Right cardiac atrium (tissue), 5 donors: ENCODE measurements around the gene ADGB. TPM values are rescaled to one million over a fixed set of nuclear protein-coding genes. Genes with fewer than 3 reads are reported as not detected.

Experiments
- ATAC-seq, 2 donors: fragments of 200-7000 bp; cut with Tn5 transposase; one replicate each; pipeline versions ENCODE4 v1.8.0 to v1.9.1; 2020; ENCODE audit warnings: moderate library complexity in 2 of 2, mild to moderate bottlenecking in 1 of 2
- DNase-seq, 3 donors: peaks; one replicate each; pipeline ENCODE4 v3.0.0-alpha.2; 2020
- H3K27ac ChIP-seq: one replicate; pipeline ENCODE4 v1.5.1; 2013; ENCODE audit warnings: mild to moderate bottlenecking, low read length, control low read depth, moderate library complexity
- H3K27me3 ChIP-seq: one replicate; pipeline ENCODE4 v1.6.1; 2013; ENCODE audit not compliant: control insufficient read depth, insufficient read depth
- H3K4me1 ChIP-seq: one replicate; pipeline ENCODE4 v1.6.1; 2013; ENCODE audit warnings: low read length; ENCODE audit not compliant: control insufficient read depth, insufficient read depth
- H3K4me3 ChIP-seq: one replicate; pipeline ENCODE4 v1.5.1; 2013; ENCODE audit warnings: low read length, control low read depth
- H3K9me3 ChIP-seq: one replicate; pipeline ENCODE4 v1.6.1; 2013; ENCODE audit warnings: low read length; ENCODE audit not compliant: control insufficient read depth
- whole genome bisulfite sequencing: extraction: QIAGEN DNeasy Blood & Tissue Kit; methylation state at CpG from one replicate; pipeline ENCODE4 v1.1.7; 2013; 5-methylcytosine and 5-hydroxymethylcytosine counted together
- intact Hi-C, 4 donors: fragments of 100-400 bp; cut with DNase I; formaldehyde crosslinking; loops; one replicate each; pipeline versions ENCODE4 v1.11.0 to v1.14.0; 2022 to 2023
- polyA plus RNA-seq: library from polyadenylated mRNA; stranded (reverse); fragments of 200-250 nt; gene quantifications from one replicate; pipeline ENCODE4 v1.2.3, GENCODE V29; 2013
- total RNA-seq, 4 donors: library from RNA; stranded (reverse); fragmentation: NEBNext Ultra II Directional; extraction: Animal tissue kit (Norgen Biotek cat#: 25700); gene quantifications; one replicate each; pipeline ENCODE4 v1.2.1, GENCODE V29; 2021
- donor health status: healthy with polysubstance abuse.
- donor health status: DM: no; HTN: yes; CAD: no.
- donor health status: DM: no; HTN: no; CAD: no.
- donor health status: DM: no; HTN: yes; CAD: no; lungs with severe emphysema.
- donor health status: DM: yes; HTN: yes; CAD: no.

The ADGB gene
- total and polyA plus RNA-seq, 5 donors = not detected

DNA sequence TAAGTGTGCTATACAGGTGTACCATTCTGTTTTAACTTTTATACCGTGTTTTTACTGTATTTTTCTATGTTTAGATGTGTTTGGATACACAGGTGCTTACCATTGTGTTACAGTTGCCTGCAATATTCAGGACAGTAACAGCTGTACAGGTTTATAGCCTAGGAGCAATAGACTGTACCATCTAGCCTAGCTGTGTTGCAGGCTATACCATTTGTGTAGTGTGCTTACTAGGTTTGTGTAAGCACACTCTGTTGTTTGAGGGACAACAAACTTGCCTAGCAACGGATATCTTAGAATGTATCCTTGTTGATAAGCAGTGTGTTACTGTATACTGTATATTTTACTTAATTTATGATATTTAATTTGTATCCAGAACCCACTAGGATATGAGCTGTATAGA lies 35.2 kb downstream of the ADGB start:
- no peak overlapping the region for H3K4me3 ChIP-seq
- H3K27ac ChIP-seq = no peak overlapping the region
- WGBS = 83% methylated on average over 2 of the region's 2 CpGs
- ATAC-seq (no peak), DNase-seq (no peak)
- no peaks in the 10 kb centered on the region for H3K4me1 ChIP-seq
- no peaks in the 10 kb centered on the region for H3K9me3 ChIP-seq
- no peaks in the 10 kb centered on the region for H3K27me3 ChIP-seq
- intact Hi-C loops = no loop called here

DNA sequence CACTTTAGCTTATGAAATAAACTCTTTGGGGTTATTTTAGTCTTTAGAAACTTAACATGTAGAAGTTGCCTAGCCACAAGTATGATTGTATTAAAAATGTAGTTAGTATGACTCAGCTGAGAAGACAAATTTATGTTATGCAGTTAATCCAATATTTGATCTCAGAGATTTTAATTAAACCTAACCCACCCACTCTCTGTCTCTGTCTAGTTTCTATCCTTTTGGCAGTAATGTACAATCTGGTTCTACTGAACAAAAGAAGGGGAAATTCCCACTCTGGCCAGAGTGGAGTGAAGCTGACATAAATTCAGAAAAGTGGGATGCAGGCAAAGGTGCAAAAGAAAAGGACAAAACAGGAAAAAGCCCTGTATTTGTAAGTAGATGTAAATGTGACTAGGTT lies 36.4 kb downstream of the ADGB start:
- H3K4me1 ChIP-seq = no peaks in the 10 kb centered on the region
- ATAC-seq (no peak), DNase-seq (no peak)
- H3K27me3 ChIP-seq = no peaks in the 10 kb centered on the region
- intact Hi-C loops = no loop called here
- no peak overlapping the region for H3K4me3 ChIP-seq
- no peaks in the 10 kb centered on the region for H3K9me3 ChIP-seq
- no peak overlapping the region for H3K27ac ChIP-seq

DNA sequence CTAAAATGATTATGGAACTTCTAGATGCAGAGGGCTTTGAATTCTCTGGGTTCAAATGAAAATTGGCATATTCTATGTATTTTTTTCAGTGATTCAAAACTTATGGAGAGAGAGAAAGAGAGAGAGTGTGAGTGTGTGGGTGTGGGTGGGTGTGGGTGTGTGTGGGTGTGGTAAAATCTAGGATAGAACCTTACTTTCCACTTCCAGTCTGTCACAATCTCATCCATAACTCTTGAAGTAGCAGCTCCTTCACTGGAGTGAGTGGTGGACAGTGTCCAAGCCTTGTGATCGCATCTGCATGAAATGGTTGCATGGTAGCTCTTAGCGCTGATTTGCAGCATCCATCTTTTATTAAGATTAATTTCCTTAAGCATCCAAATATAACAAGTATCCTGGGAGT lies 37.7 kb downstream of the ADGB start:
- no peaks in the 10 kb centered on the region for H3K9me3 ChIP-seq
- H3K4me3 ChIP-seq = no peak overlapping the region
- H3K27ac ChIP-seq = no peak overlapping the region
- WGBS = 85% methylated on average over 2 of the region's 2 CpGs
- ATAC-seq = no peak
- H3K27me3 ChIP-seq = no peaks in the 10 kb centered on the region
- no peaks in the 10 kb centered on the region for H3K4me1 ChIP-seq
- no peak for DNase-seq
- intact Hi-C loops = no loop called here

DNA sequence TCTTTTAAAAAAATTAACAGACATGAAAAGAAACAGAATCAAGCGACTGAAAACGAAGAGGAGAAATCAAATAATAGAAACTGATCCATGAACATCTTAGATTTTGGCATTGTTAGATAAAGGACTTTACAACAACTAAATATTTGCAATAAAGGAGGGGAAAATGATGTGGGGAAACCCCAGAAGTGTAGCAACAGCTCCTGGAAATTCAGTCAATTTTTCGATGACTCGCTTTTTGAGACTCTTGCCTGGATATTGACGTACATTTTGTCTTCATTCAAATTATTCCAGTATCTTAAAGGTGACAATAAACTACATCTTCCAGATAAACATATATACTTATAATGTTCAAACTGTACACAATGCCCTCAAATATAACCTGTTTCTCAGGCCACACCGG lies 44.1 kb downstream of the ADGB start:
- no peak for DNase-seq
- 86% methylated on average over 6 of the region's 6 CpGs for WGBS
- intact Hi-C loops = no loop called here

DNA sequence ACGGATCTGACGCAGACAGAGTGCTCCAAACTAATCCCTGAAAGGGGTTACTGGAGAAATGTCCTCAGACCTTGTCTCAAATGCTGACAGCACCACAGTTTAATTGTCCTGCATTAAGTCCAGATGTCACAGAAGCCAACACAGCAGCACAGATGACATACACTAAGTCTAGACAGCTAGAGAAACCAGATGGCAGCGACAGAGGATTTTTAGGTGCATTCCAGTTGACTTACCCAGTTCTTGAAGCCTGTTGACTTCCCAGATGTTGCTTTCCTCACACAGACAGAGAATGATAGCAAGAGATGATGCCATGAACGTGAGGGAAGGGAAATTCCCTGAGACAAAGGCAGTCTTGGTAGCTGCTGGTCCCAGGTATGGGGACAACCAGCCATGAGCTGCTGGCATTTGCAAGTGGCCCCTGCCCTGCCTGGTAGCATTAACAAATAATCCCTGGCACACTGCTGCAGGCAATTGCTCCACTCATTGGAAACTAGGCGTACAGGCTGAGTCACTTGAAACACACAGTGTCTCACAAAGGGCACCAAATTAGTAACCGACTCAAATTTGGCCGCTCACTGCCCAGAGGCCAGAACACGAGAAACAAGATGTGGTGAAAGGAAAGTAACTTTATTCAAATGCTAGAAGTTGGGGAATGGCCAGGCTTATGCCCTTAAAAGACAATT lies 52.2 kb downstream of the ADGB start:
- intact Hi-C loops = no loop called here
- 68% methylated on average over 8 of the region's 8 CpGs for WGBS
- H3K9me3 ChIP-seq = no peaks in the 10 kb centered on the region
- no peaks in the 10 kb centered on the region for H3K27me3 ChIP-seq
- H3K4me3 ChIP-seq = no peak overlapping the region
- no peak for ATAC-seq
- no peaks in the 10 kb centered on the region for H3K4me1 ChIP-seq
- no peak for DNase-seq
- H3K27ac ChIP-seq = no peak overlapping the region

More for the DNA sequence above, 44.1 kb downstream of the ADGB start:
- Histone ChIP-seq H3K4me1 (no peaks in the 10 kb centered on the region), H3K4me3 (no peak overlapping the region), H3K9me3 (no peaks in the 10 kb centered on the region), H3K27me3 (no peaks in the 10 kb centered on the region), H3K27ac (no peak overlapping the region)
- no peak for ATAC-seq

DNA sequence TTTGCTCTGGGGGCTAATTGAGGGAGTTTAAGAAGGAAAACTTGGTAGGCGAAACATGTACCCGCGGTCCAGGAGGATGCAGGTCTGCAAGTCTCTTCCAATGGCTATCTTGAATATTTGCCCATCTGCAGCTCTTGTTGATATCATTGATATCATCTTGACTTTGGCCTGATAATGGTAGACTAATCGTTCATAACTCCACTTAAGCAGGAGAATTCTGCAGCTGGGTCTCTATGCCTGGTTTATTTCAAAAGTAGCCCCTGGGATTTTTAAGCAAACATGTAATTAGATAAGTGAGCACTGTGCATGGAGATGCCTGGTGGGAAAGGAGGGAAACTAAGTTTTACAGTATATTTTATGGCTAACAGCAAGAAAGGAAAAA lies 52.7 kb downstream of the ADGB start:
- Histone ChIP-seq H3K27me3 (no peaks in the 10 kb centered on the region), H3K9me3 (no peaks in the 10 kb centered on the region), H3K4me1 (no peaks in the 10 kb centered on the region), H3K27ac (no peak overlapping the region), H3K4me3 (no peak overlapping the region)
- WGBS = 76% methylated on average over 4 of the region's 4 CpGs
- no peak for ATAC-seq
- DNase-seq = no peak
- intact Hi-C loops = no loop called here

DNA sequence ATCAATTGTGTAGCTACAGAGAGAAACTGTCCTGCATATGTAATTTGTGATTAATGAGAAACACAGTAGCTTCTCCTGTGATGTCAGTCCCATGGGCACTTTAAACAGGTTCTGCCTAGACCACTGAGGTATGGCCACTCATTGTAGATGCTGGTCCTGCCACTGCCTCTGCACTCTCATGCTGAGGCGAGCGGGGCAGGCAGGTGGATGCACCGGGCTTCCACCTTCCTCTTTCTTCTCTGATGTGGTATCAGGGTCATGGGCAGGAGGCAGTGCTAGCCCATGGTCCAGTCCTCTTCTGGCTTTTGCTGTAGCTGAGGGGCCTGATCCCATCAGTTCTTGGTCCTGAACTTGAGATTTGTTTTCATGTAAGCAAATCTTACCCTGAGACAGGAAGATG lies 58.7 kb downstream of the ADGB start:
- DNase-seq (no peak), ATAC-seq (no peak)
- Histone ChIP-seq H3K9me3 (no peaks in the 10 kb centered on the region), H3K4me1 (no peaks in the 10 kb centered on the region), H3K27me3 (no peaks in the 10 kb centered on the region), H3K27ac (no peak overlapping the region), H3K4me3 (no peak overlapping the region)
- WGBS = 94% methylated on average over 3 of the region's 3 CpGs
- intact Hi-C loops = no loop called here

DNA sequence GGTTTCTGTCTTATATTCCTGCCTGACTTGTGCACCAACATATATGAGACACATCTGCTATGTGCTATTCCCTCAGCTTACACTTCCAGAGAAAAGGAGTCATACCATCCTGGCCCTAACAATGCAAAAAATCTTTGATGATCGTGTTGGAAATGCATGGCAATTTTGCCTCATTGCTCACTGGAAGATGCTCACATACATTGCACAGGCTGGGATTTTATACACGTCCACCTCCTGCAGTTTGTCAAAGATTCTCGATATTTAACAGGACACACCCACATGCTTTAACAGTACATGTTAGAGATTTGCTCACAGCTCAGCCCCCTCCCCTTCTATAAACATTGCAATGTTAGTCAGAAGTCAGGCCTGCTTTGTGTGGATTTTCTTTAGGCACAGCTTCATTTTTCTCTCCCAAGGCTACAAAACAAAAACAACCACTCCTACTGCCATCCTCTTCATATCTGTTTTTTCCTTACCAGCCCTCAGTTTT lies 66.1 kb downstream of the ADGB start:
- Histone ChIP-seq H3K4me3 (no peak overlapping the region), H3K9me3 (no peaks in the 10 kb centered on the region), H3K27me3 (no peaks in the 10 kb centered on the region), H3K27ac (no peak overlapping the region), H3K4me1 (no peaks in the 10 kb centered on the region)
- no peak for ATAC-seq
- no peak for DNase-seq
- intact Hi-C loops = no loop called here
- WGBS = 45% methylated on average over 3 of the region's 3 CpGs

DNA sequence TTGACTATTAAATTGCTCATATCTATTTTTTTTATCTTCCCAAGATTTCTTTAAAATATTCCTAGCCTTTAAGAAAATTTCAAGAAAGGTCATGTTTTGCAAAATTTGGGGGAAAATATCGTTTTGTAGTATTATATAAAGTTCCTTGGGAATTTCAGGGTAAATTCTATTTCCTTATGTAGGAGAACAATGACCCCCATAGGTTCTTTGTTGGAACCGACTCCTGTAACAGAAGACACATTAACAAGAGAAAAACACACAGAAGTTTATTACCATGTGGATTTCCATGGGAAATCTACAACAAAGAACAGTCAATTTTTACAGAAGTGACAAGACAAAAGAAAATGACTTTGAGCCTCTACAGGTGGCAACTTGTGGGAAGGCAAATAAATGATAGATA lies 68.1 kb downstream of the ADGB start:
- WGBS = 25% methylated on average over 2 of the region's 2 CpGs
- no peak overlapping the region for H3K27ac ChIP-seq
- no peaks in the 10 kb centered on the region for H3K4me1 ChIP-seq
- H3K9me3 ChIP-seq = no peaks in the 10 kb centered on the region
- no peak for DNase-seq
- no peak for ATAC-seq
- no peak overlapping the region for H3K4me3 ChIP-seq
- H3K27me3 ChIP-seq = no peaks in the 10 kb centered on the region
- intact Hi-C loops = no loop called here

DNA sequence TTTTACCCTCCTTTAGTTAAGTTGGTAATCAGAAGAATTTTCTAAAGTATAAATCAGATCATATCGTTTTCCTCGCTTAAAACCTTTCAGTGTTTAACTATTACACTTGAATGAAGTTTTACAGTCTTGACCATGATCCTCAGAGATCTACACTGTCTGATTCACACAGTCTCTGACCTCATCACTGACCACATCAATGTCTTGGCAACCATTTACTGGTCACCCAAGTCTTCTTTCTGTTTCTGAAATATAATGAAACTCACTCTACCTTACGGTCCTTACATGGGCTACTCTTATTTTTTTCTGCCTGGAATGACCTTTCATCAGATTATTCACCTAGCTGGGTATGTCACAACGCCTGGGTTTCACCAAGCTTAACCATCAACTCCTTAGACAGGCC lies 71.4 kb downstream of the ADGB start:
- H3K4me3 ChIP-seq = no peak overlapping the region
- no peaks in the 10 kb centered on the region for H3K27me3 ChIP-seq
- 82% methylated on average over 4 of the region's 4 CpGs for WGBS
- no peaks in the 10 kb centered on the region for H3K4me1 ChIP-seq
- no peaks in the 10 kb centered on the region for H3K9me3 ChIP-seq
- DNase-seq = no peak
- intact Hi-C loops = no loop called here
- no peak overlapping the region for H3K27ac ChIP-seq
- no peak for ATAC-seq

DNA sequence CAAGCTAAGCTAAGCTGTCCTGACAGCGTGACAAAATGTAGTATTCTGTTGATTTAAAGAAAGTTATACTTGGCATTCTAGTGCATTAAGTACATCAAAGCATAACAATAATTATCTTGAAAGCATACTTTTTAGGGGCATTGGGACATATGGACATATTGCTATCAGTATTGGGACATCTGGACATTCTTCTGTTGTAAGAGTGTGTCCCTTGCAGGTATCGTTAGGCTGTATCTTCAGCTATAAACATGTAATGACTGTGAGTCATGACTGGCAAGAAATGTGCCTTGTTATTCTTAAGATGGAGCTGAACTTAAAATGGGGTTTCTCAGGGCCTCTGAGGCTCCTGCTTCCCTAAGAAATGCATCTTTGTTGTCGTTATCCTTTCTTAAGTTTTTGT lies 74.3 kb downstream of the ADGB start:
- H3K9me3 ChIP-seq = no peaks in the 10 kb centered on the region
- ATAC-seq (no peak), DNase-seq (no peak)
- H3K27me3 ChIP-seq = no peaks in the 10 kb centered on the region
- intact Hi-C loops = no loop called here
- no peak overlapping the region for H3K27ac ChIP-seq
- no peaks in the 10 kb centered on the region for H3K4me1 ChIP-seq
- H3K4me3 ChIP-seq = no peak overlapping the region
- WGBS = 81% methylated on average over 3 of the region's 3 CpGs

DNA sequence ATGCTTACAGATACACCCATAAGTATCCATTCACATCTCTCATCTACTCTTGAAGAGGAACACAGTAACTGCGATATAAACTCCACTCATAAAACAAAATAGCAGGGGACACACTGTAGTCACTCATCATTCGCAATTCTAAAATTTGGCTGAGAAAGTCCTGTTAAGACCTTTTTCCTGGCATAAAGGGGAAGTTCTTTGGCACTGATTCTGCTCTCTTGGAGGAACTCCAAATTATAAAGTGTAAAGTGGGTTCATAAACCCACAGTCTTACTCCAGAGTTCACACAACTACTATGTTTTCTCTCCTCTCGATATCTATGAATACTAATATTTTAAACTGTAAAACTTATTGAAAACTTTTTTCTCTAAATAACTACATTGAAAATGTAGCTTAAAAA lies 80.6 kb downstream of the ADGB start:
- DNase-seq = no peak
- Histone ChIP-seq H3K9me3 (no peaks in the 10 kb centered on the region), H3K27me3 (no peaks in the 10 kb centered on the region), H3K4me3 (no peak overlapping the region), H3K4me1 (no peaks in the 10 kb centered on the region), H3K27ac (no peak overlapping the region)
- intact Hi-C loops = no loop called here
- ATAC-seq = no peak
- 48% methylated on average over 3 of the region's 3 CpGs for WGBS
